GM12878 (cell line): ENCODE data around the gene PGAM2. TPM values are rescaled to one million over a fixed set of nuclear protein-coding genes. Genes with fewer than 3 reads are reported as not detected.

ENCODE experiments used
- ATAC-seq: fragments of 200-7000 bp; cut with Tn5 transposase; 3 replicates; pipeline ENCODE4 v1.9.1; 2020; ENCODE audit warnings: mild to moderate bottlenecking, moderate library complexity
- BruUV-seq: library from RNA; stranded (reverse); fragments of 400-500 nt; replicated peaks from 2 replicates; lab custom pipeline; 2021; lab: Mats Ljungman, UMichigan
- CTCF ChIA-PET: fragments of 300-600 bp; sonication (Branson Sonifier 250); formaldehyde crosslinking; extraction: SDS; loops from one replicate; lab custom pipeline; 2021; ENCODE audit warnings: inconsistent platforms; lab: Yijun Ruan, JAX
- POLR2A ChIA-PET: fragments of 350-600 bp; formaldehyde crosslinking; extraction: SDS; loops from one replicate; lab custom pipeline; 2021; ENCODE audit warnings: inconsistent platforms; lab: Charles Lee
- RAD21 ChIA-PET: fragments of 300-600 bp; sonication (Branson Sonifier 250); formaldehyde crosslinking; loops from one replicate; lab custom pipeline; 2023; ENCODE audit warnings: antibody characterized with exemption; ENCODE audit not compliant: unreplicated experiment; lab: Charles Lee
- SMC1A ChIA-PET: fragments of 300-600 bp; sonication (Branson Sonifier 250); formaldehyde crosslinking; loops from one replicate; lab custom pipeline; 2023; ENCODE audit not compliant: unreplicated experiment, uncharacterized antibody; lab: Charles Lee
- DNase-seq: peaks from one replicate; pipeline ENCODE4 v3.0.0-alpha.2; 2011; ENCODE audit warnings: low read depth, low spot score
- FAIRE-seq: peaks from 3 replicates; lab custom pipeline; 2011; peaks lifted over from hg19 to GRCh38; lab: Jason Lieb, UNC
- H2AFZ ChIP-seq: 2 replicates; pipeline ENCODE4 v1.6.0; 2011; ENCODE audit warnings: low read depth, low read length, control low read depth; ENCODE audit not compliant: control insufficient read depth
- H3K27ac ChIP-seq: 2 replicates; pipeline ENCODE4 v1.5.1; 2011; ENCODE audit warnings: control low read depth; ENCODE audit not compliant: control insufficient read depth, insufficient read depth
- H3K27me3 ChIP-seq, 2 experiments: replicated peaks in 1 of 2; 2 replicates each; pipeline versions ENCODE4 v1.6.0 to v1.6.1; 2011; ENCODE audit warnings: low read length in 1 of 2; ENCODE audit not compliant: control insufficient read depth in 2 of 2, insufficient read depth in 2 of 2
- H3K36me3 ChIP-seq, 2 experiments: 2 replicates each; pipeline ENCODE4 v1.5.1; 2011; ENCODE audit warnings: low read length in 1 of 2; ENCODE audit not compliant: control insufficient read depth in 2 of 2, insufficient read depth in 2 of 2
- H3K4me1 ChIP-seq: 2 replicates; pipeline ENCODE4 v1.6.1; 2011; ENCODE audit warnings: mild to moderate bottlenecking, low read length, moderate library complexity, mixed read lengths; ENCODE audit not compliant: control insufficient read depth, insufficient read depth
- H3K4me2 ChIP-seq: 2 replicates; pipeline ENCODE4 v1.6.0; 2011; ENCODE audit warnings: control low read depth; ENCODE audit not compliant: control insufficient read depth, insufficient read depth
- H3K4me3 ChIP-seq: fragments of 200-600 bp; sonication (generic); 2 replicates; pipeline ENCODE4 v1.5.1; 2016
- H3K79me2 ChIP-seq: 2 replicates; pipeline ENCODE4 v1.6.0; 2011; ENCODE audit warnings: low read length; ENCODE audit not compliant: control insufficient read depth, insufficient read depth
- H3K9ac ChIP-seq: 2 replicates; pipeline ENCODE4 v1.8.0; 2011; ENCODE audit warnings: low read length, control low read depth, mixed read lengths; ENCODE audit not compliant: control insufficient read depth, insufficient read depth
- H3K9me3 ChIP-seq: replicated peaks from 3 replicates; pipeline ENCODE4 v1.5.1; 2011; ENCODE audit warnings: mild to moderate bottlenecking, low read length; ENCODE audit not compliant: control insufficient read depth, insufficient read depth
- H4K20me1 ChIP-seq: 2 replicates; pipeline ENCODE4 v1.6.0; 2011; ENCODE audit not compliant: control insufficient read depth, insufficient read depth
- JUNB ChIP-seq: IDR thresholded peaks from 2 replicates; pipeline ENCODE4 v1.6.1; 2016; ENCODE audit warnings: antibody characterized with exemption, mild to moderate bottlenecking
- MAX ChIP-seq: IDR thresholded peaks from 2 replicates; pipeline ENCODE4 v1.6.1; 2012; ENCODE audit warnings: low read depth, low read length, improper control_type of control experiment
- POLR2A ChIP-seq: IDR thresholded peaks from 2 replicates; pipeline ENCODE4 v1.6.1; 2011; ENCODE audit warnings: low read depth, mild to moderate bottlenecking, low read length
- WGBS: methylation state at CpG from one replicate; pipeline ENCODE4 v1.1.6; 2016; ENCODE audit warnings: low lambda C conversion rate; ENCODE audit not compliant: insufficient replicate concordance, insufficient coverage; ENCODE audit errors: missing lambda C conversion rate; 5-methylcytosine and 5-hydroxymethylcytosine counted together
- in situ Hi-C: fragments of 300-500 bp; cut with MboI; formaldehyde crosslinking; loops from 9 replicates; pipeline ENCODE4 v1.14.3; 2018; ENCODE audit warnings: mixed read lengths
- intact Hi-C: fragments of 100-400 bp; cut with micrococcal nuclease; formaldehyde crosslinking; loops from one replicate; pipeline ENCODE4 v1.14.2; 2022; ENCODE audit not compliant: unreplicated experiment
- polyA plus RNA-seq, 11 experiments: library from polyadenylated mRNA; depleted of rRNA in 4 of 11; unstranded in 6 of 11; stranded (reverse) in 5 of 11; fragments of >200 nt; fragmentation: Nextera tagmentation in 4 of 11; fragmentation: Illumina TruSeq in 1 of 11; extraction: Ambion mirVana in 4 of 11; extraction: Trizol in 1 of 11; gene quantifications; 1 replicate in 1 of 11; 2 replicates in 10 of 11; pipeline versions ENCODE4 v1.2.1 to v1.2.3, GENCODE V29; 2011 to 2016; ENCODE audit warnings: inconsistent platforms in 2 of 11, missing spikeins in 2 of 11, low read depth in 1 of 11
- total RNA-seq, 4 experiments: library from RNA; depleted of rRNA in 3 of 4; stranded (reverse); fragments of >200 nt in 3 of 4; fragmentation: Illumina TruSeq in 1 of 4; extraction: Trizol in 1 of 4; gene quantifications; 2 replicates each; pipeline versions ENCODE4 v1.2.1 to v1.2.3, GENCODE V29; 2013 to 2021

The PGAM2 gene
- total and polyA plus RNA-seq, 10 of the 15 experiments (the other 5 are each of a cell fraction or from before 2014, with no cell fraction given): not detected

GRCh38 chr7:44110719-44111635 is 45.6 kb upstream of the PGAM2 start (continued):
- no peak for TF ChIP-seq MAX

- H3K27me3 ChIP-seq: peaks cover 7 to 10% of the 10 kb centered on the region in 2 experiments
- POLR2A ChIA-PET: interaction anchor here (0.9 kb wide), 1 partner anchor 13 kb away, joined by 3 read pairs; the partner anchor contains the start of gene POLD2
- 54% methylated on average over 18 of the region's 18 CpGs for WGBS
- FAIRE-seq (no peak), DNase-seq (no peak), ATAC-seq (no peak)
- H3K9ac ChIP-seq: no peak overlapping the region
- CTCF ChIA-PET: no interaction called here
- no peak overlapping the region for H3K4me3 ChIP-seq
- no peaks in the 10 kb centered on the region for H3K4me1 ChIP-seq
- TF ChIP-seq JUNB (no peak), POLR2A (peak; percentile 25; the same call in 1 of the 2 replicates)
- intact Hi-C loops (no loop called here), in situ Hi-C loops (no loop called here)
- no peaks in the 10 kb centered on the region for H3K79me2 ChIP-seq
- H3K36me3 ChIP-seq: no peaks in the 10 kb centered on the region; a peak in 2 of 4 replicates
- RAD21 ChIA-PET: no interaction called here
- no peak overlapping the region for H2AFZ ChIP-seq
- no peak overlapping the region for H3K4me2 ChIP-seq
- no peaks in the 10 kb centered on the region for H3K9me3 ChIP-seq
- H4K20me1 ChIP-seq: no peaks in the 10 kb centered on the region
- no TSS peak for BruUV-seq
- SMC1A ChIA-PET: no interaction called here
- H3K27ac ChIP-seq: no peak overlapping the region
These were observed 44.6 kb upstream of the PGAM2 start for GRCh38 chr7:44109991-44110390.
